Hepatocyte (in vitro differentiated cells): ENCODE measurements around the gene MAP3K5. TPM values are rescaled to one million over a fixed set of nuclear protein-coding genes. Genes with fewer than 3 reads are reported as not detected.

Source experiments
- DNase-seq: peaks from one replicate; pipeline ENCODE4 v3.0.0-alpha.2; 2016; ENCODE audit warnings: low spot score
- H2AFZ ChIP-seq: fragments of 200-600 bp; sonication (generic); 2 replicates; pipeline ENCODE4 v1.6.0; 2016; ENCODE audit warnings: antibody characterized with exemption, mild to moderate bottlenecking
- H3K27ac ChIP-seq: fragments of 200-600 bp; sonication (generic); 2 replicates; pipeline ENCODE4 v1.5.1; 2016; ENCODE audit warnings: mild to moderate bottlenecking
- H3K27me3 ChIP-seq: fragments of 200-600 bp; sonication (generic); 2 replicates; pipeline ENCODE4 v1.6.1; 2016
- H3K36me3 ChIP-seq: fragments of 200-600 bp; sonication (generic); replicated peaks from 2 replicates; pipeline ENCODE4 v1.5.1; 2016; ENCODE audit warnings: low read depth; ENCODE audit not compliant: insufficient read depth
- H3K4me1 ChIP-seq: fragments of 200-600 bp; sonication (generic); 2 replicates; pipeline ENCODE4 v1.5.1; 2016; ENCODE audit warnings: mild to moderate bottlenecking, moderate library complexity; ENCODE audit not compliant: insufficient read depth
- H3K4me2 ChIP-seq: fragments of 200-600 bp; sonication (generic); 2 replicates; pipeline ENCODE4 v1.6.0; 2016
- H3K4me3 ChIP-seq: fragments of 200-600 bp; sonication (generic); 2 replicates; pipeline ENCODE4 v1.5.1; 2016; ENCODE audit warnings: mild to moderate bottlenecking
- H3K79me2 ChIP-seq: fragments of 200-600 bp; sonication (generic); 2 replicates; pipeline ENCODE4 v1.6.0; 2017; ENCODE audit warnings: mild to moderate bottlenecking
- H3K9me2 ChIP-seq: fragments of 200-600 bp; sonication (generic); replicated peaks from 2 replicates; pipeline ENCODE4 v1.6.0; 2017; ENCODE audit warnings: mild to moderate bottlenecking; ENCODE audit not compliant: insufficient read depth
- H3K9me3 ChIP-seq: fragments of 200-600 bp; sonication (generic); 2 replicates; pipeline ENCODE4 v1.5.1; 2016; ENCODE audit warnings: low read depth, mild to moderate bottlenecking
- H4K20me1 ChIP-seq: fragments of 200-600 bp; sonication (generic); 2 replicates; pipeline ENCODE4 v1.6.0; 2016; ENCODE audit warnings: mild to moderate bottlenecking; ENCODE audit not compliant: insufficient read depth, poor library complexity, severe bottlenecking
- CTCF ChIP-seq: fragments of 200-600 bp; sonication (generic); IDR thresholded peaks from 2 replicates; pipeline ENCODE4 v1.5.1; 2016; ENCODE audit warnings: antibody characterized with exemption, mild to moderate bottlenecking; ENCODE audit not compliant: poor library complexity
- EZH2 ChIP-seq: fragments of 200-600 bp; sonication (generic); IDR thresholded peaks from 2 replicates; pipeline ENCODE4 v1.6.1; 2016; ENCODE audit warnings: antibody characterized with exemption, mild to moderate bottlenecking, borderline replicate concordance
- EZH2phosphoT487 ChIP-seq: fragments of 200-600 bp; sonication (generic); IDR thresholded peaks from one replicate; pipeline ENCODE4 v1.6.1; 2018; ENCODE audit warnings: antibody characterized with exemption, mild to moderate bottlenecking, low read depth, moderate library complexity; ENCODE audit not compliant: unreplicated experiment, severe bottlenecking
- WGBS: methylation state at CpG from one replicate; pipeline ENCODE4 v1.1.6; 2016; ENCODE audit warnings: low lambda C conversion rate; ENCODE audit errors: missing lambda C conversion rate; 5-methylcytosine and 5-hydroxymethylcytosine counted together
- polyA plus RNA-seq: library from polyadenylated mRNA; unstranded; fragments of >200 nt; fragmentation: Nextera tagmentation; extraction: Ambion mirVana; gene quantifications from 2 replicates; pipeline ENCODE4 v1.2.1, GENCODE V29; 2016
- small RNA-seq: library from RNA; depleted of rRNA; stranded (forward); fragments of <200 nt; gene quantifications from one replicate; pipeline ENCODE3, GENCODE V24; 2014
- total RNA-seq: library from RNA; depleted of rRNA; stranded (reverse); fragments of >200 nt; gene quantifications from 2 replicates; pipeline ENCODE4 v1.2.3, GENCODE V29; 2014

MAP3K5 gene
- total and polyA plus RNA-seq, 2 experiments from 2014 or later: 2.2 to 5.9 TPM

GRCh38 chr6:136510782-136511181 lies 281.5 kb downstream of the MAP3K5 start:
- TF ChIP-seq CTCF: no peak
- TF ChIP-seq EZH2phosphoT487: no peak
- no peak for TF ChIP-seq EZH2
- Histone ChIP-seq H2AFZ (no peak overlapping the region), H3K27ac (no peak overlapping the region), H3K4me3 (no peak overlapping the region), H3K9me2 (no peaks in the 10 kb centered on the region), H3K9me3 (no peaks in the 10 kb centered on the region), H3K36me3 (no peaks in the 10 kb centered on the region), H3K27me3 (no peaks in the 10 kb centered on the region), H3K4me2 (no peak overlapping the region), H4K20me1 (no peaks in the 10 kb centered on the region), H3K79me2 (peaks cover 41% of the 10 kb centered on the region), H3K4me1 (peaks cover 17% of the 10 kb centered on the region)
- 94% methylated on average over 4 of the region's 4 CpGs for WGBS
- DNase-seq: no peak

- TF ChIP-seq EZH2phosphoT487 (no peak), CTCF (no peak), EZH2 (no peak)
- no peaks in the 10 kb centered on the region for H3K27me3 ChIP-seq
- H3K27ac ChIP-seq: no peak overlapping the region
- H3K4me1 ChIP-seq: peaks cover 17% of the 10 kb centered on the region
- no peaks in the 10 kb centered on the region for H3K9me3 ChIP-seq
- no peak for DNase-seq
- H2AFZ ChIP-seq: no peak overlapping the region
- H3K4me3 ChIP-seq: no peak overlapping the region
- peaks cover 39% of the 10 kb centered on the region for H3K79me2 ChIP-seq
- WGBS: 97% methylated on average over 5 of the region's 5 CpGs
- H3K36me3 ChIP-seq: no peaks in the 10 kb centered on the region
- no peaks in the 10 kb centered on the region for H4K20me1 ChIP-seq
- H3K4me2 ChIP-seq: no peak overlapping the region
- no peaks in the 10 kb centered on the region for H3K9me2 ChIP-seq
Observed at GRCh38 chr6:136510299-136510698, 282.0 kb downstream of the MAP3K5 start.

- DNase-seq: no peak
- Histone ChIP-seq H3K27ac (peak overlapping the region; percentile 63), H3K9me3 (no peaks in the 10 kb centered on the region), H3K4me3 (no peak overlapping the region), H3K4me1 (peaks cover 17% of the 10 kb centered on the region), H3K9me2 (no peaks in the 10 kb centered on the region), H3K4me2 (no peak overlapping the region), H3K79me2 (peaks cover 45% of the 10 kb centered on the region), H2AFZ (no peak overlapping the region), H3K27me3 (no peaks in the 10 kb centered on the region), H4K20me1 (no peaks in the 10 kb centered on the region), H3K36me3 (no peaks in the 10 kb centered on the region)
- 85% methylated on average over 1 of the region's 1 CpG for WGBS
- TF ChIP-seq EZH2phosphoT487 (no peak), CTCF (no peak), EZH2 (no peak)
Observed at GRCh38 chr6:136508725-136509392, 283.4 kb downstream of the MAP3K5 start.

Small RNA genes within 50 kb of the gene (small RNA-seq; reads per million reads assigned to genes)
- gene RNA5SP219: not detected

Other genes starting within 250 kb of the MAP3K5 start
- gene MAP7, start 242.1 kb downstream of the MAP3K5 start, total RNA-seq: 22.9 and 24.1 TPM in 2 replicates
- gene MAP7, start 242.1 kb downstream of the MAP3K5 start, polyA plus RNA-seq: 13.4 and 14.4 TPM in 2 replicates
- 15.6 and 19.5 TPM in 2 replicates for gene PEX7, start 30.1 kb upstream of the MAP3K5 start, total RNA-seq
- 9.6 and 12.1 TPM in 2 replicates for gene PEX7, start 30.1 kb upstream of the MAP3K5 start, polyA plus RNA-seq
- not detected in 2 replicates for gene SLC35D3, start 129.8 kb upstream of the MAP3K5 start, total RNA-seq
- gene SLC35D3, start 129.8 kb upstream of the MAP3K5 start, polyA plus RNA-seq: 0.12 TPM in 1 of 2 replicates, not detected in the other